GM18873 (cell line): Measurements from ENCODE around the gene PHKA2.
A peak's percentile ranks its signal among the peaks of the same experiment; 100 is the strongest.
"Not testable (repeated sequence)": the region's sequence is repeated elsewhere in the genome, so short reads cannot be mapped to it uniquely, and the experiment has no call there.

Experiments
- ATAC-seq: cut with Tn5 transposase; IDR thresholded peaks from one replicate; pipeline ENCODE4 v1.9.1; 2021; ENCODE audit warnings: mild to moderate bottlenecking, moderate library complexity, moderate number of reproducible peaks; ENCODE audit not compliant: unreplicated experiment, low FRiP score

PHKA2 gene

GRCh38 chrX:18874560-18875255 is 109.2 kb downstream of the PHKA2 start:
- no peak for ATAC-seq

DNA sequence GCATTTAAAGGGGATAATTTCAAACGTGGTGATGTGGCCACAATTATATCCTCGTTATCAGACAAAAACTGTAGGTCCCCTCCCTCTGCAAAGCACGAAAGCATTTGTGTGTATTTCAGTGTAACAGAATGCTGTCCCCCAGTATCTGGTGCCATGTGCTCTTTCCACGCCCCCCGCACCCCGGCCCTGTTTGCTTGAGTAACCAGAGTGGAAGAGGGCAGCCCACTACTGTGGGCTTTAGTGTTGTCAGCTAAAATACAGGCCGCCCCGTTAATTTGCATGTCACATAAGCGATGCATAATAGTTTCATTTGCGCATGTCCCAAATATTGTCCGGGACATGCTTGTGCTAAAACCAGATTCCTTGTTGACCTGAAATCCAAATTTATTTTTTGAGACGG is 110.1 kb downstream of the PHKA2 start:
- ATAC-seq, result no peak

- ATAC-seq, result no peak
These were observed 110.6 kb downstream of the PHKA2 start for GRCh38 chrX:18873189-18873791.

DNA sequence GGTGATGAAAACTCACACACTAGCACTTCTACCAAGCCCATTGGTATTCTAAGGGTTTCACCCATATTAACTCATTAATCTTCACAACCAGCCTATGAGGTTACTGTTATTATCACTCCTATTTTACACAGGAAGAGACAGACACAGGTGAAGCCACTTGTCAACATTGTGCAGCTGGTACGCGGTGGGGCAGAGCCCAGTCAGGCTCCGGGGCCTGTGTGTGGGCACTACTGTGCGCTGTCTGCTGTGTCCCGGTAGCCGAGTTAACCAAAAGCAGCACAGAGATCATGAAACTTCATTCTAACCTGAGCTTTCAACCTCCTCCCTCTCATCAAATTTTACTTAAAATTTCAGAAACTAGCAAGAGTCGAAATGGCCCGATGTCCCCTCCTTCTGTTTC is 111.3 kb downstream of the PHKA2 start:
- ATAC-seq, result no peak

GRCh38 chrX:18871970-18872369 is 111.9 kb downstream of the PHKA2 start:
- ATAC-seq, result no peak

- ATAC-seq, result no peak
These were observed 112.6 kb downstream of the PHKA2 start for GRCh38 chrX:18871161-18871890.

DNA sequence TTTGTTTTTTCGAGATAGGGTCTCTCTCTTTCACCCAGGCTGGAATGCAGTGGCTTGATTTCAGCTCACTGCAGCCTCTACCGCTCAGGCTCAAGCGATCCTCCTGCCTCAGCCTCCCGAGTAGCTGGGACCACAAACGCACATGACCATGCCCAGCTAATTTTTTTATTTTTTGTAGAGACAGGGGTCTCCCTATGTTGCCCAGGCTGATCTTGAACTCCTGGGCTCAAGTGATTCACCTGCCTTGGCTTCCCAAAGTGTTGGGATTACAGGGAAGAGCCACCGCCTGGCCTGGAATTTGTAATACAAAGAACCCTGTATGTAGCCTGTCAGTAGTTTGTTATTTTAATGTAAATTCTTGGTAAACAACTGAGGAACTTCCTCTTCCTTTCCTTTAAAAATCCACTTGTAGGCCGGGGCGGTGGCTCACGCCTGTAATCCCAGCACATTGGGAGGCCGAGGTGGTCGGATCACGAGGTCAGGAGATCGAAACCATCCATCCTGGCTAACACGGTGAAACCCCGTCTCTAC is 119.5 kb downstream of the PHKA2 start:
- ATAC-seq, result no peak

DNA sequence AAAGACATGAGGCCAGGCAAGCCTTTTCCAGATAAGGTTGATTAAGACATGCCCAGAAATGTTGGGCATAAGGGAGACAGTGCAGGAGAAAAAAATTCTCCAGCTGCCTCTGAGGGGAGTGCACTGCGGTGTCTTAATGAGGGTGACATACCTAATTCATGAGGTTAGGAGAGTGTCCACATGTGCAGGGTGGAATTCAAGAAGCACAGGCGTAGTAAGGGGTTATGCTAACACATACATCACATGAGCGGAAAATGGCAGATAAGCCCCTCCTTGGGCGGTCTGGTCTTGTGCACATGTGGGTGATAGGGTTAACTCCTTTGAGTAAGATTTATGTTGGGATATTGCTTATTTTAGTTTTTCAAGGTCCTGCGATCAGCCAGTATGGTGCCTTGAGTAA is 122.4 kb downstream of the PHKA2 start:
- ATAC-seq, result no peak

DNA sequence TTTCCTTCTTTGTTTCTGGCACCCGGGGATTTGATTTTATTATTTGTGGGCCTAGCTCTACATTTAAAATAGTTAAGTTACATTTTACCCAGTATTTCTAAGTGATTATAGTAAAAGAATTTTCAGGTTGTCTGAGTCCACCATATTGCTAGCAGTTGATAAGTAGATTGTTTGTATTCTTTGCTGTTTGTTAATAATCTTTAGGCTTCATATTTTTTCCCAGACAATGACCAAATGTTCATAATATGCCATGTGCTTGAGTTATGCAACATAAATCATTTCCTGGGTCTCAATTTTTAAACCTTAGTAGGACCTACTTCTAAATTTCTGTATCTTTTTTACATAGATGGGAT is 127.3 kb downstream of the PHKA2 start:
- no peak for ATAC-seq

DNA sequence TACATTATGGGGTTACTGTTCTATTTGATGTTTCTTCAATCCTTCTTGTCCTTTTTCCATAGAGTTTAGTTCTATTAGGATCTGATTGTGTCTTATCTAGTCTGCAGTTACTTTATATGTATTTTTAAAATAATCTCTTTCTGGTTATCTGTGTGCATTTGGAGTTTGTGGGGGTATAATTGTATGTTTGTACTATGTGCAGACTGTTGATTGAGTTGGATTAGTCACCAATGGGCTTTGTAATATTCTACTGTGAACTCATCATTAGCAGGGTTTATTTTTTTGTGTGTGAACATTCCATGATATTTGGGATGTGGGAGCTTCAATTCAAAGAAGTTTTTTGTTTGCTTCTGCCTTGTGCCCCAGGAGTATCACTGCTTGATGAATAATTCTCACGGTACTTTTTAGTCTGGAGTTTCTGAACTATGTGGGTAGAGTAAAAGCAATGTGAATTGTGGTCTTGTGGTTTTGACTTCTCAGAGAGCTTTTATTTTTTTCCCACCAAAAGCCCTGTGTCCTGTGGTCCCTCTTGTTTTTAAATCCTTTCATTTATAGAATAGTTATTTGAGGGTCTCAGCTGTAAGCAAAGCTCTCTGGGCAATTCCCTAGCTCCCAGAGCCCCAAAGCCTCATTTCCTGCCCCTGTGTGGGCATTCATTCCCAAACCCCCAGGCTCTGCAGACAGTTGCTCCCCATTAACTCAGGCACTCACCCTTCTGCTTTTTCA is 127.8 kb downstream of the PHKA2 start:
- ATAC-seq, result peak; percentile 90

DNA sequence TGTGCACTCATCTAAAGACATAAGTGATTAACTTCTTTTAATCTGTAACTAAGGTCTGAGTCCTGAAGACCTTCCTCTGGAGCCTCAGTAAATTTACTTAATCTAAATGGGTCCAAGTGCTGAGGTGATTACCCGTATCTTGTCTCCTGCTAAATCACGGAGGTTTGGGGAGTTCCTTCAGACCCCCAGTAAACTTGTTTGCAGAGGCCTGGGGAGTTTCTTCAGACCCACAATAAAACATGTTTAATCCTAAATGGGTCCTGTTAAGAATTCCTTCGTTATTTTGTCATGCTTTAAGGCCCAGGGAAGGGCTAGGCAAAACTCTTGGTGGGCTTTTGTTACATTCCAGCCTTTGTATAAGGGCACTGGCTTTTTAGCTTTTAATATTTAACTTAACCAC is 136.0 kb downstream of the PHKA2 start:
- ATAC-seq, result not testable (repeated sequence)
